ENCODE results near the gene PPP2R5C.
A peak's percentile ranks its signal among the peaks of the same experiment; 100 is the strongest.
"Not testable (repeated sequence)": the region's sequence is repeated elsewhere in the genome, so short reads cannot be mapped to it uniquely, and the experiment has no call there.

PPP2R5C gene

GRCh38 chr14:101966742-101967141, 205.2 kb downstream of the PPP2R5C start:
- no peak for DNase-seq (ENCODE audit: low spot score)

DNA sequence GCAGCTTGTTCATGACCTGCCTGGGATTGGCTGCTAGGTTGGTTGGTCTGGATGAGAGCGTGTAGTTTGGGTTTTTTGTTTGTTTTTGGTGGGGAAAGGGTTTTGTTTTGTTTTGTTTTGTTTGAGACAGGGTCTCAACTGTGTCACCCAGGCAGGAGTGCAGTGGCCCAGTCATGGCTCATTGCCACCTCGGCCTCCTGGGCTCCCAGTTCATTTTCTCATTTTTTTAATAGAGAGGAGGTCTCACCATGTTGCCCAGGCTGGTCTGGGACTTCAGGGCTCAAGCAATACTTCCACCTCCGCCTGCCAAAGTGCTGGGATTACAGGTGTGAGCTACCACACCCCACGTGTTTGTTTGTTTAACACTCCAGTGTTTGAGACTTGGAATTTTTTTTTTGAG, 206.7 kb downstream of the PPP2R5C start:
- DNase-seq (ENCODE audit: low spot score), result no peak

DNA sequence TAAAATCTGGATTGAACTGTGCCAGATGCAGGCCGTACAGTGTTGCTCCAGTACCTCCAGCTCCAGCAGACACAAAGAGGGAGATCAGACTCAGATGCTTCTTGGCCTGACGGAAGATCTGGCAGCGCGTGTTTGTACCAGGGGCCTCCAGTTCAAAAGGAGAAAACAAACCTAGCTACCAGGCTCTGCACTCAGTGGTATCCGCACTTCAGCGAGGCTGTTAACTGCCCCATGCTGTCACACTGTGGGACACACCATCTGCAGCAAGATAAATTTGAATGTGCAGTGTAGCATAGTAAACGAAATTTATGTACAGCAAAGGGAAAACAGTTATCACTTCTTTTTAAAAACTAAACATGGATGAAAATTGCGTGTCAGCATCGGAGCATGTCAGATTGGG, 208.0 kb downstream of the PPP2R5C start:
- no peak for DNase-seq (ENCODE audit: low spot score)

GRCh38 chr14:101970830-101971400, 209.4 kb downstream of the PPP2R5C start:
- no peak for DNase-seq (ENCODE audit: low spot score)

DNA sequence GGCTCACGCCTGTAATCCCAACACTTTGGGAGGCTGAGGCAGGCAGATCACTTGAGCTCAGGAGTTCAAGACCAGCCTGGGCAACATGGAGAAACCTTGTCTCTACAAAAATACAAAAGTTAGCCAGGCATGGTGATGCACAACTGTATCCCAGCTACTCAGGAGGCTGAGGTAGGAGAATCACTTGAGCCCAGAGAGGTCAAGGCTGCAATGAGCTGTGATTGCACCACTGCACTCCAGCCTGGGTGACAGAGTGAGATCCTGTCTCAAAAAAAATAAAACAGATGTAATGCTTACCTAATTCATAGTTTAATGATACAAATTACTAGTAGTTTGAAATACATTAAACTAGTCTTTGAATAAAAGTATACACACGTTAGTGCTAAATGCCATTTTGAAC, 209.9 kb downstream of the PPP2R5C start:
- DNase-seq (ENCODE audit: low spot score), result not testable (repeated sequence)

DNA sequence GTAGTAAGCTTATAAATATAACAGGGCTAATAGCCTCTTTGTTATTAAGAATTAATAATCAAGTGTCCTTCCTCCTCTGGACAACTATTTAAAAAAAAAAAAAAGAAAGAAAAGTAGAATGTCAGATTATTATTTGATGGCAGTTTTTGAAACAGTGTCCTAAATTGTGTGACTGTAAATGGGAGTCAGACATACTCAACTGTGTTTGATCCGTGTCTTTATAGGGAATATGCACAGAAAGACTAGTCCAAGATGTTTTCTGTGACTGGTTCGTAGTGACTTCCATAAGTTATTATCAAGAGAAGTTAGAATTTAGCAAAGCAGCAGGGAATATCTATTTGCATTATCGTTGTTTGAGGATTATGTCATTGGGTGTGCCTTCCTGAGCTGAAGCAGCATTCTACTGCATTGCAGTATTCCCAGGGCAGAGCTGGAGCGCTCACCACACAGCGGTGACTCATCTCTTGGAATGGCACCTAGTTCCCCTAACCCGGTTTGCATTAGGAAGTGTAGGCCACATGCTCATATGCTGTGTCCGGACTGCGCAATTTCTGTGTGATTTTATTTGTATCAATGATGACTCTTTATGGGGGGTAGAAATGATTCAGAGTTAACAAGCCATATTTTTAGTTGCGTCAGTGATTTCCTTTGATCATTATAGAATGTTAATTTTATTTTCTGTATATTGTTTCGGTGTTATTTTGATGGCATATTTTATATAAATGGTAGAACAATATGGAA, 210.8 kb downstream of the PPP2R5C start:
- DNase-seq (ENCODE audit: low spot score), result peak; percentile 89

GRCh38 chr14:101973356-101973755, 211.8 kb downstream of the PPP2R5C start:
- no peak for DNase-seq (ENCODE audit: low spot score)

DNA sequence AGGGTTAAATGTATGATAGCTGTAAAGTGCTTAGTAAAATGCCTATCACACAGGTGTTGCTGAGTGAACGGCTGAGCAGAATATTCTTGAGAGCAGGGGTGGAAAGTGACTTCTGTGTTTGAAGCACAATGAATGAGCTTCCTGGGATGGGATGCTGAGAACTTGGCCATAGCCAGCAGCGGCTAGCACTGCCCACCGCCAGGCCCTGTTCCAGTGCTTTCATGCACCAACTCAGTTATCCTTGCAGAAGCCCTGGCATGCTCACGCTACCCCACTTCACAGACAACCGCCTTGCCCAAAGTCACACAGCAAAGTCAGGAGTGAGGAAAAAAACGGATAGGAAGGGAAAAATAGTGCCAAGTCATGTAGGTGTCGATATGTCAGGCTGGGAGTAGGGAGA, 213.7 kb downstream of the PPP2R5C start:
- no peak for DNase-seq (ENCODE audit: low spot score)

Data from hepatic stellate cell (primary cell).